ENCODE data around the gene MYL12A.
A peak's percentile ranks its signal among the peaks of the same experiment; 100 is the strongest.

MYL12A gene

GRCh38 chr18:3245185-3245564 is 2.4 kb upstream of the MYL12A start:
- TF ChIP-seq CTCF (IDR thresholded peaks at IDR 0.05; ENCODE audit: low read depth, low read length), result no peak

GRCh38 chr18:3245853-3246634 is 1.6 kb upstream of the MYL12A start:
- peak; percentile 94 for TF ChIP-seq CTCF (IDR thresholded peaks at IDR 0.05; ENCODE audit: low read depth, low read length)
- DNase-seq (ENCODE audit: extremely low read depth, low read depth), result peak; percentile 56

More at GRCh38 chr18:3245185-3245564, 2.4 kb upstream of the MYL12A start:
- DNase-seq (ENCODE audit: extremely low read depth, low read depth), result no peak

- TF ChIP-seq CTCF (IDR thresholded peaks at IDR 0.05; ENCODE audit: low read depth, low read length), result no peak
- no peak for DNase-seq (ENCODE audit: extremely low read depth, low read depth)
Measured at GRCh38 chr18:3246635-3247239, 864 bp upstream of the MYL12A start.

GRCh38 chr18:3248062-3248657 is 559 bp downstream of the MYL12A start:
- DNase-seq (ENCODE audit: extremely low read depth, low read depth), result no peak
- TF ChIP-seq CTCF (IDR thresholded peaks at IDR 0.05; ENCODE audit: low read depth, low read length), result no peak

- no peak for DNase-seq (ENCODE audit: extremely low read depth, low read depth)
- TF ChIP-seq CTCF (IDR thresholded peaks at IDR 0.05; ENCODE audit: low read depth, low read length), result no peak
Measured at GRCh38 chr18:3248658-3249359, 1.2 kb downstream of the MYL12A start.

- DNase-seq (ENCODE audit: extremely low read depth, low read depth), result no peak
- no peak for TF ChIP-seq CTCF (IDR thresholded peaks at IDR 0.05; ENCODE audit: low read depth, low read length)
Measured at GRCh38 chr18:3250237-3251107, 2.9 kb downstream of the MYL12A start.
